Measurements from ENCODE around the gene SH2D4B.

DNA sequence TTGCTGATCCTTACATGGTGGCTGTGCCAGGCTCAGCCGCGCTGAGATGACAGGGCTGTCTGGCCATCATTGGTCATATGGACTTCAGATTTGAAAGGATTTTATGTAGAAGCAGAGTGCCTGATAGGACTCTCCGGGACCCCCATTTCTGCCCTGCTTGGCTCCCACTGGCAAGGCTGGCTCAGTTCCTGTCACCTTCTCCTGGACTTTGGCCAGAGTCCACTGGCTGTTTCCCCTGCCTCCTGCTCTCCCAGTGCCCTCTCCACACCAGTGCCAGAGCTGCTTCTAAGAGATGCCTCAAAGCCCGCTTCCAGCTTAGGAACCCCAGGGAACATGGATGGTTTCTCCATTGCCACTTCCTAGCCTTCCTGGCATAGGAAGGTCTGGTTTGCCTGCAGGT lies 5.1 kb upstream of the SH2D4B start:
- no peak for TF ChIP-seq ZFP30 (CRISPR knock-in tag; IDR thresholded peaks at IDR 0.05)
- no peak for TF ChIP-seq ZNF70 (CRISPR knock-in tag; IDR thresholded peaks at IDR 0.05)
- no peak for TF ChIP-seq OSR1 (CRISPR knock-in tag; IDR thresholded peaks at IDR 0.05)
- TF ChIP-seq, protein P1, sequence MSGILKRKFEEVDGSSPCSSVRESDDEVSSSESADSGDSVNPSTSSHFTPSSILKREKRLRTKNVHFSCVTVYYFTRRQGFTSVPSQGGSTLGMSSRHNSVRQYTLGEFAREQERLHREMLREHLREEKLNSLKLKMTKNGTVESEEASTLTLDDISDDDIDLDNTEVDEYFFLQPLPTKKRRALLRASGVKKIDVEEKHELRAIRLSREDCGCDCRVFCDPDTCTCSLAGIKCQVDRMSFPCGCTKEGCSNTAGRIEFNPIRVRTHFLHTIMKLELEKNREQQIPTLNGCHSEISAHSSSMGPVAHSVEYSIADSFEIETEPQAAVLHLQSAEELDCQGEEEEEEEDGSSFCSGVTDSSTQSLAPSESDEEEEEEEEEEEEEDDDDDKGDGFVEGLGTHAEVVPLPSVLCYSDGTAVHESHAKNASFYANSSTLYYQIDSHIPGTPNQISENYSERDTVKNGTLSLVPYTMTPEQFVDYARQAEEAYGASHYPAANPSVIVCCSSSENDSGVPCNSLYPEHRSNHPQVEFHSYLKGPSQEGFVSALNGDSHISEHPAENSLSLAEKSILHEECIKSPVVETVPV (CRISPR knock-in tag; IDR thresholded peaks at IDR 0.05), result no peak
- TF ChIP-seq, protein P2, sequence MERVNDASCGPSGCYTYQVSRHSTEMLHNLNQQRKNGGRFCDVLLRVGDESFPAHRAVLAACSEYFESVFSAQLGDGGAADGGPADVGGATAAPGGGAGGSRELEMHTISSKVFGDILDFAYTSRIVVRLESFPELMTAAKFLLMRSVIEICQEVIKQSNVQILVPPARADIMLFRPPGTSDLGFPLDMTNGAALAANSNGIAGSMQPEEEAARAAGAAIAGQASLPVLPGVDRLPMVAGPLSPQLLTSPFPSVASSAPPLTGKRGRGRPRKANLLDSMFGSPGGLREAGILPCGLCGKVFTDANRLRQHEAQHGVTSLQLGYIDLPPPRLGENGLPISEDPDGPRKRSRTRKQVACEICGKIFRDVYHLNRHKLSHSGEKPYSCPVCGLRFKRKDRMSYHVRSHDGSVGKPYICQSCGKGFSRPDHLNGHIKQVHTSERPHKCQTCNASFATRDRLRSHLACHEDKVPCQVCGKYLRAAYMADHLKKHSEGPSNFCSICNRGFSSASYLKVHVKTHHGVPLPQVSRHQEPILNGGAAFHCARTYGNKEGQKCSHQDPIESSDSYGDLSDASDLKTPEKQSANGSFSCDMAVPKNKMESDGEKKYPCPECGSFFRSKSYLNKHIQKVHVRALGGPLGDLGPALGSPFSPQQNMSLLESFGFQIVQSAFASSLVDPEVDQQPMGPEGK (CRISPR knock-in tag; IDR thresholded peaks at IDR 0.05; ENCODE audit: borderline replicate concordance), result no peak
- no peak for TF ChIP-seq ZNF565 (CRISPR knock-in tag; conservative IDR thresholded peaks at IDR 0.05; ENCODE audit: low read depth)
- no peak for TF ChIP-seq TCF4 (CRISPR knock-in tag; IDR thresholded peaks at IDR 0.05; ENCODE audit: borderline replicate concordance)
- TF ChIP-seq, protein P3, sequence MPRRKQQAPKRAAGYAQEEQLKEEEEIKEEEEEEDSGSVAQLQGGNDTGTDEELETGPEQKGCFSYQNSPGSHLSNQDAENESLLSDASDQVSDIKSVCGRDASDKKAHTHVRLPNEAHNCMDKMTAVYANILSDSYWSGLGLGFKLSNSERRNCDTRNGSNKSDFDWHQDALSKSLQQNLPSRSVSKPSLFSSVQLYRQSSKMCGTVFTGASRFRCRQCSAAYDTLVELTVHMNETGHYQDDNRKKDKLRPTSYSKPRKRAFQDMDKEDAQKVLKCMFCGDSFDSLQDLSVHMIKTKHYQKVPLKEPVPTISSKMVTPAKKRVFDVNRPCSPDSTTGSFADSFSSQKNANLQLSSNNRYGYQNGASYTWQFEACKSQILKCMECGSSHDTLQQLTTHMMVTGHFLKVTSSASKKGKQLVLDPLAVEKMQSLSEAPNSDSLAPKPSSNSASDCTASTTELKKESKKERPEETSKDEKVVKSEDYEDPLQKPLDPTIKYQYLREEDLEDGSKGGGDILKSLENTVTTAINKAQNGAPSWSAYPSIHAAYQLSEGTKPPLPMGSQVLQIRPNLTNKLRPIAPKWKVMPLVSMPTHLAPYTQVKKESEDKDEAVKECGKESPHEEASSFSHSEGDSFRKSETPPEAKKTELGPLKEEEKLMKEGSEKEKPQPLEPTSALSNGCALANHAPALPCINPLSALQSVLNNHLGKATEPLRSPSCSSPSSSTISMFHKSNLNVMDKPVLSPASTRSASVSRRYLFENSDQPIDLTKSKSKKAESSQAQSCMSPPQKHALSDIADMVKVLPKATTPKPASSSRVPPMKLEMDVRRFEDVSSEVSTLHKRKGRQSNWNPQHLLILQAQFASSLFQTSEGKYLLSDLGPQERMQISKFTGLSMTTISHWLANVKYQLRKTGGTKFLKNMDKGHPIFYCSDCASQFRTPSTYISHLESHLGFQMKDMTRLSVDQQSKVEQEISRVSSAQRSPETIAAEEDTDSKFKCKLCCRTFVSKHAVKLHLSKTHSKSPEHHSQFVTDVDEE (CRISPR knock-in tag; IDR thresholded peaks at IDR 0.05), result no peak
- TF ChIP-seq TOX (CRISPR knock-in tag; IDR thresholded peaks at IDR 0.05; ENCODE audit: borderline replicate concordance), result no peak
- no peak for TF ChIP-seq BACH2 (CRISPR knock-in tag; IDR thresholded peaks at IDR 0.05; ENCODE audit: borderline replicate concordance)
- no peak for TF ChIP-seq ESRRG (CRISPR knock-in tag; IDR thresholded peaks at IDR 0.05)
- TF ChIP-seq, protein P4, sequence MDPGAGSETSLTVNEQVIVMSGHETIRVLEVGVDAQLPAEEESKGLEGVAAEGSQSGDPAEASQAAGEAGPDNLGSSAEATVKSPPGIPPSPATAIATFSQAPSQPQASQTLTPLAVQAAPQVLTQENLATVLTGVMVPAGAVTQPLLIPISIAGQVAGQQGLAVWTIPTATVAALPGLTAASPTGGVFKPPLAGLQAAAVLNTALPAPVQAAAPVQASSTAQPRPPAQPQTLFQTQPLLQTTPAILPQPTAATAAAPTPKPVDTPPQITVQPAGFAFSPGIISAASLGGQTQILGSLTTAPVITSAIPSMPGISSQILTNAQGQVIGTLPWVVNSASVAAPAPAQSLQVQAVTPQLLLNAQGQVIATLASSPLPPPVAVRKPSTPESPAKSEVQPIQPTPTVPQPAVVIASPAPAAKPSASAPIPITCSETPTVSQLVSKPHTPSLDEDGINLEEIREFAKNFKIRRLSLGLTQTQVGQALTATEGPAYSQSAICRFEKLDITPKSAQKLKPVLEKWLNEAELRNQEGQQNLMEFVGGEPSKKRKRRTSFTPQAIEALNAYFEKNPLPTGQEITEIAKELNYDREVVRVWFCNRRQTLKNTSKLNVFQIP (CRISPR knock-in tag; IDR thresholded peaks at IDR 0.05; ENCODE audit: borderline replicate concordance, low read depth), result no peak
- TF ChIP-seq ISL1 (CRISPR knock-in tag; IDR thresholded peaks at IDR 0.05), result no peak
